Measurements from ENCODE around the gene ANKRD22.

DNA sequence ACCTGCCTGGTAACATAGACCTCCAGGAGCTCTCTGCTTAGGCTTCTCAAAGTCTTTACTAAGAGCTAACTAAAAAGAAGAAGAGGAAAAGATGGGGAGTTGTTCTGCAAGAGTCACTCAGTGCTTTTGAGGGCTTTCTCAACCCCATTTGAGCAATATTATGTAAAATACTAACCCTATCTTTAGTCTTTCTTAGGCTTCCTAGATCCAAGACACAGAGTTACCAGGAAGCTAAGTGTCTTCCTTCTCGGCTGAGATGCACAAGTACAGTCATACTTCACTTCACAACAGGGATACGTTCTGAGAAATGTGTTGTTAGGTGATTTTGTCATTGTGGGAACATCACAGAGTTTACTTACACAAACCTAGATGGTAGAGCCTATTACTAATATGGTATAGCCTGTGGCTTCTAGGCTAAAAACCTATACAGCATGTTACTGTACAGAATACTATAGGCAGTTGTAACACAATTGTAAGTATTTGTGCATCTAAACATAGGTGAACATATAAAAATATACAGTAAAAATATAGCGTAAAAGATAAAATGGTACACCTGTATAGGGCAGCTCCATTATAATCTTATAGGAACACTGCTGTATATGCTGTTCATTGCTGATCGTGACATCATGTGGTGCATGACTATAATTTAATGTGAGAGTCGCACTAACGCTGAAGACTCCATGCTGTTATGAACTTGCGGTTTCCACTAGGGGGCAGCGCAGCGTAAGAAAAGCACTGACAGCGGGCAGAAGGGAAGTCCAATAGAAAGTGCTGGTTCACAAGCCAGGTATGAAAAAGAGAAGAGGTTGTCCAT lies 16.3 kb downstream of the ANKRD22 start:
- TF ChIP-seq CTCF (IDR thresholded peaks at IDR 0.05) (peak; percentile 90 to 97 (median 94)), POLR2A (IDR thresholded peaks at IDR 0.05) (no peak)
